CD4-positive, alpha-beta T cell (primary cell): ENCODE data around the gene LINGO4. TPM values are rescaled to one million over a fixed set of nuclear protein-coding genes. Genes with fewer than 3 reads are reported as not detected.

Experiments
- ATAC-seq: fragments of 200-7000 bp; cut with Tn5 transposase; one replicate; pipeline ENCODE4 v1.10.0; 2022; ENCODE audit warnings: mild to moderate bottlenecking; ENCODE audit not compliant: poor library complexity
- CTCF ChIA-PET: fragments of 350-600 bp; sonication (Branson Sonifier 250); formaldehyde crosslinking; loops from one replicate; lab custom pipeline; 2021; ENCODE audit warnings: antibody characterized with exemption, inconsistent platforms; lab: Charles Lee
- POLR2A ChIA-PET: fragments of 350-600 bp; sonication (Branson Sonifier 250); formaldehyde crosslinking; loops from one replicate; lab custom pipeline; 2021; ENCODE audit warnings: antibody characterized with exemption, inconsistent platforms; lab: Charles Lee
- DNase-seq, 14 experiments: peaks; one replicate each; pipeline ENCODE4 v3.0.0-alpha.2; 2013 to 2020; ENCODE audit warnings: mixed read lengths in 2 of 14
- H3K27ac ChIP-seq, 2 donors: one replicate each; pipeline versions ENCODE4 v1.5.1 to v1.7.0; 2013; ENCODE audit warnings: low read length in 2 of 2, low read depth in 1 of 2, mild to moderate bottlenecking in 1 of 2
- H3K27me3 ChIP-seq, 2 experiments: 1 replicate in 1 of 2; 2 replicates in 1 of 2; pipeline versions ENCODE4 v1.6.1 to v1.7.0; 2013; ENCODE audit warnings: low read length in 2 of 2, control low read depth in 1 of 2, mild to moderate bottlenecking in 1 of 2, moderate library complexity in 1 of 2; ENCODE audit not compliant: insufficient read depth in 2 of 2, control insufficient read depth in 1 of 2
- H3K36me3 ChIP-seq: one replicate; pipeline ENCODE4 v1.6.1; 2013; ENCODE audit warnings: low read length, control low read depth; ENCODE audit not compliant: insufficient read depth
- H3K4me1 ChIP-seq: one replicate; pipeline ENCODE4 v1.6.1; 2013; ENCODE audit warnings: low read length, control low read depth; ENCODE audit not compliant: insufficient read depth
- H3K4me3 ChIP-seq: one replicate; pipeline ENCODE4 v1.5.1; 2013; ENCODE audit warnings: mild to moderate bottlenecking, low read length, moderate library complexity
- H3K9me3 ChIP-seq, 2 experiments: 1 replicate in 1 of 2; 2 replicates in 1 of 2; pipeline versions ENCODE4 v1.6.1 to v1.7.0; 2013; ENCODE audit warnings: low read length in 2 of 2, mild to moderate bottlenecking in 2 of 2, control low read depth in 1 of 2, moderate library complexity in 1 of 2; ENCODE audit not compliant: control insufficient read depth in 1 of 2, insufficient read depth in 1 of 2
- H3K27ac Mint-ChIP-seq: one replicate; pipeline ENCODE4 v1.8.0; 2020; ENCODE audit warnings: mixed read lengths
- H3K27me3 Mint-ChIP-seq: one replicate; pipeline ENCODE4 v1.8.0; 2021; ENCODE audit warnings: mixed read lengths
- H3K36me3 Mint-ChIP-seq: one replicate; pipeline ENCODE4 v1.8.0; 2021; ENCODE audit warnings: low read depth, mixed read lengths
- H3K4me1 Mint-ChIP-seq: one replicate; pipeline ENCODE4 v1.8.0; 2021; ENCODE audit warnings: low read depth, mixed read lengths
- H3K4me3 Mint-ChIP-seq: one replicate; pipeline ENCODE4 v1.8.0; 2020; ENCODE audit warnings: mild to moderate bottlenecking, mixed read lengths
- H3K9me3 Mint-ChIP-seq: one replicate; pipeline ENCODE4 v1.8.0; 2020; ENCODE audit warnings: mixed read lengths
- CTCF ChIP-seq: fragments of 200-600 bp; IDR thresholded peaks from one replicate; pipeline ENCODE4 v1.8.0; 2022; ENCODE audit warnings: antibody characterized with exemption, mild to moderate bottlenecking
- intact Hi-C, 2 experiments: fragments of 100-400 bp; cut with DNase I in 1 of 2; cut with micrococcal nuclease in 1 of 2; formaldehyde crosslinking; loops; one replicate each; pipeline versions ENCODE4 v1.15.1 to v1.9.0; 2023 to 2025; cut with DNase I, micrococcal nuclease
- total RNA-seq, 174 experiments: library from RNA in 2 of 174; stranded (reverse) in 2 of 174; gene quantifications; one replicate each; pipeline ENCODE4 v1.2.3 and lab custom pipeline; 2021 to 2026

Gene LINGO4
- total RNA-seq, 2 experiments from 2014 or later, result 0.06 to 0.16 TPM

- no peak for DNase-seq
- no peak overlapping the region for H3K27ac Mint-ChIP-seq
- Histone ChIP-seq H3K27me3 (no peaks in the 10 kb centered on the region), H3K27ac (no peak overlapping the region), H3K9me3 (no peaks in the 10 kb centered on the region), H3K4me3 (no peak overlapping the region), H3K4me1 (no peaks in the 10 kb centered on the region), H3K36me3 (peaks cover 76% of the 10 kb centered on the region)
- intact Hi-C loops, result no loop called here
- H3K27me3 Mint-ChIP-seq, result no peaks in the 10 kb centered on the region
- no peaks in the 10 kb centered on the region for H3K9me3 Mint-ChIP-seq
- no peak for TF ChIP-seq CTCF
- no peak overlapping the region for H3K4me3 Mint-ChIP-seq
- no peak for ATAC-seq
- POLR2A ChIA-PET, result no interaction called here
- no peaks in the 10 kb centered on the region for H3K4me1 Mint-ChIP-seq
- H3K36me3 Mint-ChIP-seq, result peaks cover 78% of the 10 kb centered on the region
- CTCF ChIA-PET, result interaction anchor here (0.7 to 1.3 kb wide), 2 partner anchors 13 to 68 kb away, joined by 3 to 4 read pairs; partner anchors contain the start of gene TDRKH
These were observed 27.9 kb downstream of the LINGO4 start for GRCh38 chr1:151777317-151777716.

- no peaks in the 10 kb centered on the region for H3K4me1 ChIP-seq
- ChIA-PET POLR2A (no interaction called here), CTCF (interaction anchor here (1.3 kb wide), 1 partner anchor 14 kb away, joined by 3 read pairs; the partner anchor contains the start of gene TDRKH)
- no peak overlapping the region for H3K4me3 ChIP-seq
- Mint-ChIP-seq H3K9me3 (no peaks in the 10 kb centered on the region), H3K36me3 (peaks cover 73% of the 10 kb centered on the region), H3K27ac (no peak overlapping the region), H3K4me1 (no peaks in the 10 kb centered on the region), H3K27me3 (no peaks in the 10 kb centered on the region), H3K4me3 (no peak overlapping the region)
- H3K27ac ChIP-seq, result no peak overlapping the region
- TF ChIP-seq CTCF, result no peak
- ATAC-seq (no peak), DNase-seq (no peak)
- H3K36me3 ChIP-seq, result peaks cover 74% of the 10 kb centered on the region
- H3K27me3 ChIP-seq, result no peaks in the 10 kb centered on the region
- H3K9me3 ChIP-seq, result no peaks in the 10 kb centered on the region
- intact Hi-C loops, result no loop called here
These were observed 28.6 kb downstream of the LINGO4 start for GRCh38 chr1:151776665-151777062.

GRCh38 chr1:151775894-151776664 lies 29.1 kb downstream of the LINGO4 start:
- ChIA-PET POLR2A (no interaction called here), CTCF (interaction anchor here (1.3 kb wide), 1 partner anchor 14 kb away, joined by 3 read pairs; the partner anchor contains the start of gene TDRKH)
- no peak for DNase-seq
- Mint-ChIP-seq H3K36me3 (peaks cover 67% of the 10 kb centered on the region), H3K9me3 (no peaks in the 10 kb centered on the region), H3K4me3 (no peak overlapping the region), H3K27ac (no peak overlapping the region), H3K27me3 (no peaks in the 10 kb centered on the region), H3K4me1 (no peaks in the 10 kb centered on the region)
- Histone ChIP-seq H3K4me1 (no peaks in the 10 kb centered on the region), H3K36me3 (peaks cover 69% of the 10 kb centered on the region), H3K4me3 (no peak overlapping the region), H3K9me3 (no peaks in the 10 kb centered on the region), H3K27ac (no peak overlapping the region), H3K27me3 (no peaks in the 10 kb centered on the region)
- no peak for TF ChIP-seq CTCF
- intact Hi-C loops, result no loop called here
- no peak for ATAC-seq
